Astrocyte of the cerebellum (primary cell): Measurements from ENCODE around the gene UBAC2.

ENCODE experiments used
- DNase-seq: peaks from one replicate; pipeline ENCODE4 v3.0.0-alpha.2; 2011; ENCODE audit warnings: low read depth
- H3K4me3 ChIP-seq: 2 replicates; pipeline ENCODE4 v1.5.1; 2011; ENCODE audit warnings: mild to moderate bottlenecking, low read depth, low read length, moderate library complexity
- in situ Hi-C: cut with HindIII; loops from 2 replicates; pipeline ENCODE4 v1.10.0; 2017; ENCODE audit warnings: low sequenced_read_pairs
- TF ChIP-seq, protein P1 (sequence below): IDR thresholded peaks from 2 replicates; pipeline ENCODE4 v1.5.1; 2012; ENCODE audit warnings: low read length, low read depth, moderate library complexity, mild to moderate bottlenecking; ENCODE audit errors: missing control alignments

The UBAC2 gene

DNA sequence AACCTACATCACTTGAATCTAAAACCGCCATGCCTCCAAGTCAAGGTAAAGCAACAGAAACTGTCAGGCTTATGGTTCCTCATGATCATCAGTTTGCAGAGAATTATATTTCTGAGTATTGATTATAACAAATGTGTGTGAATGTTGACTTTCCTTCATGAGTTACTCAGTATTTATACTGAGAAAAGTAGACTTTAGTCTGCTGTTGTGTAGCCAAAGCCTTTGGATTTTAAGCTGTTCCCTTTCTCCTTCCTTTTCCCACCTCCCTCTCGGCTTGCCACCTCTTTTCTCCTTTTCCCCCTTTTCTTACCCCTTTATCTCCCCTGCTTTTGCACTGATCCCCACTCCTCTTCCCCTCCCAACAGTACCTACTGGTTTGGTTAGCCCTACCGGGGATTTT lies 78.2 kb downstream of the UBAC2 start:
- H3K4me3 ChIP-seq, result no peak overlapping the region
- in situ Hi-C loops, result loop anchor here (5.0 kb wide), 1 partner anchor 33 kb away; no protein-coding TSS in a partner anchor
- DNase-seq, result no peak
- TF ChIP-seq, protein P1, sequence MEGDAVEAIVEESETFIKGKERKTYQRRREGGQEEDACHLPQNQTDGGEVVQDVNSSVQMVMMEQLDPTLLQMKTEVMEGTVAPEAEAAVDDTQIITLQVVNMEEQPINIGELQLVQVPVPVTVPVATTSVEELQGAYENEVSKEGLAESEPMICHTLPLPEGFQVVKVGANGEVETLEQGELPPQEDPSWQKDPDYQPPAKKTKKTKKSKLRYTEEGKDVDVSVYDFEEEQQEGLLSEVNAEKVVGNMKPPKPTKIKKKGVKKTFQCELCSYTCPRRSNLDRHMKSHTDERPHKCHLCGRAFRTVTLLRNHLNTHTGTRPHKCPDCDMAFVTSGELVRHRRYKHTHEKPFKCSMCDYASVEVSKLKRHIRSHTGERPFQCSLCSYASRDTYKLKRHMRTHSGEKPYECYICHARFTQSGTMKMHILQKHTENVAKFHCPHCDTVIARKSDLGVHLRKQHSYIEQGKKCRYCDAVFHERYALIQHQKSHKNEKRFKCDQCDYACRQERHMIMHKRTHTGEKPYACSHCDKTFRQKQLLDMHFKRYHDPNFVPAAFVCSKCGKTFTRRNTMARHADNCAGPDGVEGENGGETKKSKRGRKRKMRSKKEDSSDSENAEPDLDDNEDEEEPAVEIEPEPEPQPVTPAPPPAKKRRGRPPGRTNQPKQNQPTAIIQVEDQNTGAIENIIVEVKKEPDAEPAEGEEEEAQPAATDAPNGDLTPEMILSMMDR, result no peak

GRCh38 chr13:99279637-99280036 lies 79.0 kb downstream of the UBAC2 start:
- in situ Hi-C loops, result loop anchor here (5.0 kb wide), 1 partner anchor 33 kb away; no protein-coding TSS in a partner anchor
- no peak overlapping the region for H3K4me3 ChIP-seq
- TF ChIP-seq, protein P1, result no peak
- DNase-seq, result no peak

- no peak overlapping the region for H3K4me3 ChIP-seq
- DNase-seq, result no peak
- TF ChIP-seq, protein P1, result no peak
- in situ Hi-C loops, result no loop called here
Measured at GRCh38 chr13:99280166-99280565, 79.5 kb downstream of the UBAC2 start.

DNA sequence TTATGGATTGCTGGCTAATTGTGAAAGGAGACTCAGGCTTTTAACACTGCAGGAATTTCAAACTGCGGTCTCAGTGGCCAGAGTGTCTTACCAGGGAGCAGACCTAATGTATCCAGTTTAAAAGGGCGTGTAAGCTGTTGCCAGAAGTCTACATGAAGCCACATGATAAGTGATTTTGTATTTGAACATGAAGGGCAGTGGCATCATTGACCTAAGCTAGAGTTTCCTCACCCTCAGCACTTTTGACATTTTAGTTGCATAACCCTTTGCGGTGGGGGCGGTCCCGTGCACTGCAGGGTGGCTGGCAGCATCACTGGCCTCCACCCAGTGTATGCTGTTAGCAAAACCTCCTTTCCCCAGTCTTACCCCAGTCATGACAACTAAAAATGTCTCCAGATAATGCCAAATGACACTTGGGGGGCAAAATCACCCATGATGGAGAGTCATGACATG lies 81.2 kb downstream of the UBAC2 start:
- TF ChIP-seq, protein P1, result no peak
- in situ Hi-C loops, result no loop called here
- H3K4me3 ChIP-seq, result no peak overlapping the region
- no peak for DNase-seq

DNA sequence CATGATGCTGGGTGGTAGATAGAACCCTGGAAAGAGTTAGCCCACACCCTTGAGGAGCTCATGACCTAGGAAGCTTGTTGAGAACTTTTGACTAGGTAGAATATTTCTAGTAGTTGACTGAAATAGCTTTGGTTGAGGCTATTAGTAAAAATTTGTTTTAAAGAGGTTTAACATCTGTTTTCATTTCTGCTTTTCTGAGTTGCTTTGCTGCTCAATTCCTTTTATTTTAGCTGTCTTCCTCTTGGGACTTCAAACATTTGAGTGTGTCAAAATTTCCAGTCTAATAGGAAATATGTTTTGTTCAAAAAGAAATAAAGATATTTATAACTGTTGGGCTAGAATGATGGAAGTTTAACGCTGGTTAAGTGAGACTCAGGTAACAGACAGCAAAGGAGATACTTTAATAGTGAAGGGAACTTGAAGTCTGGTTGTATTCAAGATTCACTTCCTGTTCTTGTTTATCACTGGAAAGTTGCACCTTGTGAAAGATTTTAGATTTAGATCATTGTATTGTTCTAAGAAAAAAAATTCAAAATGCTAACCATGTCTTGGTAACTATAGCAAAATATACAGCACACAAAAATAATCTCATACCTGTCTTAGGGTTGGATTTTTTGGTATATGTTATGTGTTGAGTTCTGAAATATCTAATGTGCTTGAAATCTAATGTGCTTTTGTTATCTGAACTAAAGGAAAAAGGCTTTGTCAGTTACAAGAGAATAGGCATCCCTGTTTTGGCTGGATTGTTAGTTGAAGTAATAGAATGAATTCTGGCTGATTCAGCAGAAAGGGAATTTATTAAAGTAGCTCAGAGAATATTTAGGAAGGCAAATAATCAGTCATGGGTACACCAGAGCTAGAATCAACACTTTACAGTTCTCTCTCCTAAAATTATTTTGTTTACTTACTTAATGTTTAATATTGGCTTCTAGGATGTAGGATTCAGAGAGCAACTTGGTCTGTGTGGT lies 81.9 kb downstream of the UBAC2 start:
- H3K4me3 ChIP-seq, result no peak overlapping the region
- no peak for DNase-seq
- in situ Hi-C loops, result no loop called here
- TF ChIP-seq, protein P1, result no peak

GRCh38 chr13:99285432-99286182 lies 85.0 kb downstream of the UBAC2 start:
- no peak for DNase-seq
- H3K4me3 ChIP-seq, result no peak overlapping the region
- TF ChIP-seq, protein P1, result no peak
- in situ Hi-C loops, result no loop called here
